Measurements from ENCODE around the gene SMAP2.
"Not testable (repeated sequence)": the region's sequence is repeated elsewhere in the genome, so short reads cannot be mapped to it uniquely, and the experiment has no call there.

Gene SMAP2

DNA sequence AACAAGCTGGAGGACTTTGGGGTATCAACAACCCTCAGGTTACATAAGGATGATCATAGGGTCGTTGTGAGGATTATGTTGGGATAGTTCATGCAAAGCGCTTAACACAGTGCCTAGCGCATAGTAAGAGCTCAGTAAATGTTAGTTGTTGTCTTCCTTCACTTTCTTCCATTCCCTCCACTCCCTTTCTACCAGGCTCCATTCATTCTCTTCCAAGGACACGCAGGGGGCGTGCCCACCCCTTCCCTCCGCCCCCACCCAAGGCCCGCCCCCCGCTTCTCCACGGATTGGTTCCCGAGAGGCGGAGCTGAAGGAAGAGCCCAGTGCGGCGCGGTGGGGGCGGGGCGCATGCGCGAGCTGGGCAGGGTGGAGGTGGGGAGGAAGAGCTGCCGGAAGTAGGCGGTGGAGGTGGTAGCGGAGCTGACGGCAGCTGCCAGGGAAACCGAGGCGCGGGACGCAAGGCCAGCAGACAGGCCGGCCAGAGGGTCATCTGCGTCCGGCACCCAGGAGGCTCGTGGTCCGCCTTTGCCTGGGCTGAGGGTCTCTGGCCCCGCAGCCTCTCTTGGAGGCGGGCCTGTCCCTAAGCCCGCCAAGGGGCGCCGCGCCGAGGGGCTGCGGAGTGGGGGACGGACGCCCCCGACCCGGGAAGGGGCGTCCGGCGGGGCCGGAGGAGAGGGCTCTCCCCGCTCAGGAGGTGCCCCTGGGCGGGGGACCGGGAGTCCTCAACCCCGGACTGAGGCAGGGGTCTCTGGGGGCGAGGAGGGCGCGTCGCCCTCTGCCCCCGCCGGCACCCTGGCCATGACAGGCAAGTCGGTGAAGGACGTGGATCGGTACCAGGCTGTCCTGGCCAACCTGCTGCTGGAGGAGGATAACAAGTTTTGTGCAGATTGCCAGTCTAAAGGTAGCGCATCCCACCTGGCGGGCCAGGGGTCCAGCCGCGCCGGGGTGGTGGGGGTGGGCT lies at the start of gene SMAP2:
SMAP2 (plus strand) TSS at position 405 of the 961 bp plus-strand sequence; CDS start at position 799, 394 bp downstream.
- TF ChIP-seq, protein P1, sequence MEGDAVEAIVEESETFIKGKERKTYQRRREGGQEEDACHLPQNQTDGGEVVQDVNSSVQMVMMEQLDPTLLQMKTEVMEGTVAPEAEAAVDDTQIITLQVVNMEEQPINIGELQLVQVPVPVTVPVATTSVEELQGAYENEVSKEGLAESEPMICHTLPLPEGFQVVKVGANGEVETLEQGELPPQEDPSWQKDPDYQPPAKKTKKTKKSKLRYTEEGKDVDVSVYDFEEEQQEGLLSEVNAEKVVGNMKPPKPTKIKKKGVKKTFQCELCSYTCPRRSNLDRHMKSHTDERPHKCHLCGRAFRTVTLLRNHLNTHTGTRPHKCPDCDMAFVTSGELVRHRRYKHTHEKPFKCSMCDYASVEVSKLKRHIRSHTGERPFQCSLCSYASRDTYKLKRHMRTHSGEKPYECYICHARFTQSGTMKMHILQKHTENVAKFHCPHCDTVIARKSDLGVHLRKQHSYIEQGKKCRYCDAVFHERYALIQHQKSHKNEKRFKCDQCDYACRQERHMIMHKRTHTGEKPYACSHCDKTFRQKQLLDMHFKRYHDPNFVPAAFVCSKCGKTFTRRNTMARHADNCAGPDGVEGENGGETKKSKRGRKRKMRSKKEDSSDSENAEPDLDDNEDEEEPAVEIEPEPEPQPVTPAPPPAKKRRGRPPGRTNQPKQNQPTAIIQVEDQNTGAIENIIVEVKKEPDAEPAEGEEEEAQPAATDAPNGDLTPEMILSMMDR (conservative IDR thresholded peaks at IDR 0.05; ENCODE audit: low read depth, low read length): no peak
- peak within 1 kb of the TSS; percentile 91 for H3K4me3 ChIP-seq (ENCODE audit: low read depth, low read length)
- DNase-seq (ENCODE audit: low read depth): peak; percentile 97

DNA sequence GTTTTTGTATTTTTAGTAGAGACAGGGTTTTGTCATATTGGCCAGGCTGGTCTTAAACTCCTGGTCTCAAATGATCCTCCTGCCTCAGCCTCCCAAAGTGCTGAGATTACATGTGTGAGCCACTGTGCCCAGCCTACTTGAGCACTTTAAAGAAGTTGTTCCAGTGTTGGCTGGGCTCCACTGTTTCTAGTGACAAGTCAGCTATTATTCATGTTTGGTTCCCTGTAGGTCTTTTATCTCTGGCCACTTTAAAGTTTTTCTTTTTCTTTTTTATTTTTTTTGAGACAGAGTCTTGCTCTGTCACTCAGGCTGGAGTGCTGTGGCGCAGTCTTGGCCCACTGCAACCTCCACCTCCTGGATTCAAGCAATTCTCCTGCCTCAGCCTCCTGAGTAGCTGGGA lies 42.1 kb upstream of the SMAP2 start:
- H3K4me3 ChIP-seq (ENCODE audit: low read depth, low read length); DNase-seq (ENCODE audit: low read depth): not testable (repeated sequence)

DNA sequence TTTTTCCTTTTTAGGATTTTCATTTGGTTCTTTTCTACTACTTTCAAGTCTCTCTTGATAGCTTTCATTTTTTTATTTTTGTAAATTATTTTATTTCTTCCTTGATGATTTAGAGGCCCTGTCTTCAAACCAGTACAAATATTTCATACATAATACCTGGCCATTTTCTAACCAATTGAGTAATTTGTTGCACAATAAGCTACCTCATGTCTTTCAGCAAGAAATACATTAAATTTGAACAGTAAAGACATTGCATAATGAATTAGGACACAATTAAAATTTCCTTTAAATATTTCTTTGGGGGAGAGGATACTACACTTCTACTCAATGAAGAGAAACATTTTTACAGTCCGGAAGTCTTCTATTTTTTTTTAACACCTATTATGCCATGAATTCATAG lies 40.8 kb upstream of the SMAP2 start:
- TF ChIP-seq, protein P1 (conservative IDR thresholded peaks at IDR 0.05; ENCODE audit: low read depth, low read length): no peak
- DNase-seq (ENCODE audit: low read depth): no peak
- no peak overlapping the region for H3K4me3 ChIP-seq (ENCODE audit: low read depth, low read length)

DNA sequence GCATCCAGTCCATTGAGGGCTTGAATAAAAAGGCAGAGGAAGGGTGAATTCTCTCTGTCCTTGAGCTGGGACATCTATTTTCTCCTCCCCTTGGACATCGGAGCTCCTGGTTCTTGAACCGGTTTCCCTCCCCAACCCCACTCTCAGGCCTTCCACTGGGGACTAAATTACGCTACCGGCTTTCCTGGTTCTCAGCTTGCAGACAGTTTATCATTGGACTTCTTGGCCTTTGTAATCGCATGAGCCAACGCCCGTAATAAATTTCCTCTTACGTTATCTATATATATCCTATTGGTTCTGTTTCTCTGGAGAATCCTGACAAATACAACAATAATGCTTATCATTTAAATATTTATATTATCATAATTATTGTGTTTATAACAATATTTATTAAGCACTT lies 36.1 kb upstream of the SMAP2 start:
- TF ChIP-seq, protein P1 (conservative IDR thresholded peaks at IDR 0.05; ENCODE audit: low read depth, low read length): no peak
- H3K4me3 ChIP-seq (ENCODE audit: low read depth, low read length): no peak overlapping the region
- no peak for DNase-seq (ENCODE audit: low read depth)

DNA sequence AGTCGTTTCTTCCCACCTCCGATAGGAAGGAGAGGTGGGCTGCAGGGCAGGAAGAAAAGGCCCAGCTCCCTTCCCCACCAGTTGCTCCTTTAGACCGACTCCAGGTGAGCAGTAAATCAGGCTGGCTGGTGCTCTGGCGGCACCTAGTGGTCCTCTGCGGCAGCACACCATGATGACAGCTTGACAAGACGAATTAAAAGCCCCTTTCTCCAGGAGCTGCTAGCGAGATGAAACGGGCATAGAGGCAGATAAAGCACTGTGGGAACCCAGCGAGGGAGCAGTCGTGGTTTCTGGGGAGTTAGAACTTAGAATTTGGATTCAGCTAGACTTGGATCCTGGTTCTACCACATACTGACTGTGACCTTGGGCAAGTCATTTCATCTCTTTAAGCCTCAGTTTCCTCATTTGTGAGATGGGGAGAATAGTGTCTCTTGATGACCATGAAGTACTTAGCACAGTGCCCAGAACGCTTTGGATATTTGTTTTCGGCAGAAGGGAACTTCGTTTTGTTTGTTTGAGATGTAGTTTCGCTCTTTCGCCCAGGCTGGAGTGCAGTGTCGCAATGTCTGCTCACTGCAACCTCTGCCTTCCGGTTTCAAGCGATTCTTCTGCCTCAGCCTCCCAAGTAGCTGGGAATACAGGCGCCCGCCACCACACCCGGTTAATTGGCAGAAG lies 34.6 kb upstream of the SMAP2 start:
- H3K4me3 ChIP-seq (ENCODE audit: low read depth, low read length): no peak overlapping the region
- peak; percentile 88 for DNase-seq (ENCODE audit: low read depth)

DNA sequence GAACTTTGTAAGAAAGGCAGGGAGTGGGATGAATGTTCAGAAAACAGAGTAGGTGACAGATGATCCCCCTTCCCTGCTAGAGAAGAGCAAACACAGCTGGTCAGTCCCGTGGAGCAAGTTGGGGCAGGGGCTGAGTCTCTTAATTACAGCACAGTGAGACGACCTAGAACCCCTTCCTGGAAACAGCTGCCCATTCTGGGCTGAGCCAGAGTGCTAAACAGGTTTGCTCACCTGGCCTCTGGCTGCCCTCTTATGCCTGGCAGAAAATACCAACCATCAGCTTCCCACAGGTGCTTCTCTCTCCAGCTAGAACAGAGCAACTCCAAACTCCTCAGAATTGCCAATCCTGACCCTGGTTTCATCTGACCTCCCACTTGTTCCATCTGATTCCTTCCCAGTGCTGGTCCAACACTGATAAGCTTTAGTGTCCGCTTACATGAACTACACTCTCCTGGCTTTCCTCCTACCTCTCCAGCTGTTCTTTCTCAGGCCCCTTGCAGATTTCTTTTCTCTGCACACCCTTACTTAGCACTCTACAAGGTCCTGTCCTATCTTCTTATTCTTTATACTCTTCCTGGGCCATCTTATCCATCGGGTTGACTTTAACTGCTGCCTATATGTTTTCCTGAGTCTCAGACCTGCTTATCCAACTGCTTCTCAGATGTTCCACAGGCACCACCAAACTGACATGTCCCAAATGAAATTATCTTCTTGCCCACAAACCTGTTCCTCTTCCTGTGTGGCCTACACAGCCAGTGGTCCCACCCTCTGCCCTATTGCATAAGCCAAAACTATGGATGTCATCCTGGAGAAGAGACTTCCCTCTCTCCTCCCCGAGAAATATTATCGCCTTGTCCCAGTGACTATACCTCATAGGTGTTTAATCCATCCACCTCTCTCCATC lies 33.9 kb upstream of the SMAP2 start:
- no peak overlapping the region for H3K4me3 ChIP-seq (ENCODE audit: low read depth, low read length)
- no peak for DNase-seq (ENCODE audit: low read depth)
- TF ChIP-seq, protein P1 (conservative IDR thresholded peaks at IDR 0.05; ENCODE audit: low read depth, low read length): no peak

More for the DNA sequence above, 34.6 kb upstream of the SMAP2 start:
- TF ChIP-seq, protein P1 (conservative IDR thresholded peaks at IDR 0.05; ENCODE audit: low read depth, low read length): peak; percentile 100

All from choroid plexus epithelial cell (primary cell).